Spinal cord (tissue), 10 donors: ENCODE data around the gene FES. TPM values are rescaled to one million over a fixed set of nuclear protein-coding genes. Genes with fewer than 3 reads are reported as not detected.
"Not testable (repeated sequence)": the region's sequence is repeated elsewhere in the genome, so short reads cannot be mapped to it uniquely, and the experiment has no call there.

Experiments used
- DNase-seq, 6 donors: peaks; one replicate each; pipeline versions ENCODE4 v3.0.0 to v3.0.0-alpha.2; 2013 to 2015; ENCODE audit warnings: low spot score in 6 of 6, low read depth in 4 of 6
- H3K27ac ChIP-seq: one replicate; pipeline ENCODE4 v1.5.1; 2013; ENCODE audit warnings: low read depth, low read length, control low read depth
- H3K27me3 ChIP-seq: one replicate; pipeline ENCODE4 v1.6.1; 2013; ENCODE audit warnings: low read length; ENCODE audit not compliant: control insufficient read depth, insufficient read depth
- H3K36me3 ChIP-seq: one replicate; pipeline ENCODE4 v1.6.1; 2013; ENCODE audit warnings: low read length; ENCODE audit not compliant: control insufficient read depth, insufficient read depth
- H3K4me1 ChIP-seq: one replicate; pipeline ENCODE4 v1.6.1; 2013; ENCODE audit warnings: low read length; ENCODE audit not compliant: control insufficient read depth, insufficient read depth
- H3K4me3 ChIP-seq: one replicate; pipeline ENCODE4 v1.5.1; 2013; ENCODE audit warnings: low read depth, low read length, control low read depth
- H3K9me3 ChIP-seq: one replicate; pipeline ENCODE4 v1.6.1; 2013; ENCODE audit warnings: low read length; ENCODE audit not compliant: control insufficient read depth, insufficient read depth
- WGBS: methylation state at CpG from one replicate; pipeline ENCODE4 v1.1.5; 2013; ENCODE audit warnings: missing lambda C conversion rate; ENCODE audit not compliant: insufficient coverage; 5-methylcytosine and 5-hydroxymethylcytosine counted together
- polyA plus RNA-seq, 2 donors: library from polyadenylated mRNA; unstranded; fragments of 120-200 nt; gene quantifications; one replicate each; pipeline ENCODE4 v1.2.1, GENCODE V29; 2013; ENCODE audit not compliant: insufficient read length in 2 of 2
- total RNA-seq, 2 donors: library from RNA; depleted of rRNA in 1 of 2; stranded (reverse); fragments of 120-200 nt in 1 of 2; fragments of >200 nt in 1 of 2; gene quantifications; one replicate each; pipeline versions ENCODE4 v1.2.3 to v1.2.4, GENCODE V29; 2013 to 2014
- donor health status: healthy.

The FES gene
- total and polyA plus RNA-seq, 4 donors: 8.7 to 19.5 (median 12.7) TPM

DNA sequence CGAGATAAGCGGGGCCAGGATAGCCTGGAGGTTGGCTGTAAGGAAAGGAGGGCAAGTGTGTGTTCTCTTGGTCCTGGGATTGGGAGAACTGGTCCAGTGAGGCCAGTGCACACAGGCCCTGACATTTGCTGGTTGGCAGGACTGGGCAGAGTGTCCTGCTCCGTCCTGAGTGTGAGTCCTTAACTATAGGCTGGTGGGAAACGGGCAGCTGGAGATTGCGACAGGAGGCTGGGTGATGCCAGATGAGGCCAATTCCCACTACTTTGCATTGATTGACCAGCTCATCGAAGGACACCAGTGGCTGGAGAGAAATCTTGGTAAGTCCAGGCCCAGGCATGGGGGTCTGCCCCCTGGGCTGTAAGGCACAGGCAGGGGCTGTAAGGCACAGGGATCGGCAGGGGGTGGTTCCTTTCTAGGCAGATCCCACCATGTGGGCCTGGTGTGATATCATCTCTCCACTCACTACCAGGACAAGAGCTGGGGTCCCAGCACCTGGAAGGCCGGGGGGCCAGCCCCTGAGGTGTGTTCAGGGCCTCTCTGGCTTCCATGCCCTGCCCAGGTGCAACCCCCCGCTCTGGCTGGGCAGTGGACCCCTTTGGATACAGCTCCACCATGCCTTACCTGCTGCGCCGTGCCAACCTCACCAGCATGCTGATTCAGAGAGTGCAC lies 22.0 kb downstream of the FES start:
- DNase-seq: no peak
- H3K27me3 ChIP-seq: no peaks in the 10 kb centered on the region
- H3K4me1 ChIP-seq: peaks cover 51% of the 10 kb centered on the region
- H3K4me3 ChIP-seq: no peak overlapping the region
- H3K9me3 ChIP-seq: no peaks in the 10 kb centered on the region
- no peak overlapping the region for H3K27ac ChIP-seq
- H3K36me3 ChIP-seq: peaks cover 66% of the 10 kb centered on the region
- 95% methylated on average over 11 of the region's 11 CpGs for WGBS

DNA sequence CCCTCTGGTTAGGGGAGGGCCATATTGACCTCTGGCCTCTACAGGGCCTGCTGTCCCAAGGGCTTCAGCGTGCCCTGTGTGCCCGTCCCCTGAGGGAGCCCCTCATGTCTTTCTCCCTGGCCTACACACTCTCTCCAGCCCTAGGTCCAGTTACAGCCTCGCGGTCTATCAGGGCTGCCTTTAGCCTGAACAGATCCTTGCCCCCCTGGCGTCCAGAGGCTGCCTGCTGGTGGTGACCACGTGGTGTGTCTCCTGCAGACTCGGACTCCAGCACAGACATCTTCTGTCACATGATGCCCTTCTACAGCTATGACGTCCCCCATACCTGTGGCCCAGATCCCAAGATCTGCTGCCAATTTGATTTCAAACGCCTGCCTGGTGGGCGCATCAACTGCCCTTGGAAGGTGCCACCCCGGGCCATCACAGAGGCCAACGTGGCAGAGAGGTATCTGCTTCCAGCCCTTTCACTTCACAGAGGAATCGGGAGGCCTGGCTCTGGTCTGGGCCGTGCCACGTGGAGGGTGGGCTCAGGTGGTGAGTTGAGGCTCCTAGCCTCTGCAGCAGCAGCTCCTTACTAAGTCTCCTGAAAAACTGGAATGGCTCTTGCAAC lies 22.9 kb downstream of the FES start:
- H3K27me3 ChIP-seq: no peaks in the 10 kb centered on the region
- H3K4me3 ChIP-seq: no peak overlapping the region
- 84% methylated on average over 11 of the region's 15 CpGs for WGBS
- H3K27ac ChIP-seq: peak overlapping the region; percentile 83
- no peaks in the 10 kb centered on the region for H3K9me3 ChIP-seq
- peaks cover 45% of the 10 kb centered on the region for H3K4me1 ChIP-seq
- no peak for DNase-seq
- peaks cover 74% of the 10 kb centered on the region for H3K36me3 ChIP-seq

DNA sequence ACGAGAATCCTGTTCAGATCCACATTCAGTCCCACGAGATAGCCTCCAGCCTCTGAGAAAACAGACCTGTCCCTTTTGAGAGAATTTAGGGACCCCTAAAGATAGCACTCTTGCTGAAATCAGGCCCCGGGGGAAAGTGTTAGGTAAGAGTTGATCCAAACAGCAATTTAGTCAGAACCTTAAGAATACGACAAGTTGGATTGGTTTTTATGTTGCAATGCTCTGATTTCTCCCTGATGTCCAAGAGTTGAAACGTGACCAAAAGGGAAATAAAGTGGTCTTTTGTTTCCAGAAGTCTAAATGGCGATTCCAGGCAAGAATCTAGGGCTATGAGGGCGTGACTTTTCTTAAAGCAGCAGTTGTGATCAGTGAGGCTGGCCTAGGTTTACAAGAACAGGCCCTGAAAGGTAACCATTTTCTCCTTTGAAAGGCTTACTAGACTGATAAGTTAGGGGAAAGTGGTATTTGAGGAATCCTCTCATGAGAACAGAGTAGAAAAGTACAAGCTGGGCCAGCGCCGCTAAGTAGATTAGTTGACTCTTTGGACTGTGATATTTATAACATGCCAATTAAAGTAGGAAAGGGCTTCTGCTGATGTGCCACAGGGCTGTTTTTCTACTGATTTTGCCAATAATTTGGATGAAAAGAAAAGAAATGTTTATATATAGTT lies 23.7 kb downstream of the FES start:
- Histone ChIP-seq H3K4me3 (no peak overlapping the region), H3K9me3 (no peaks in the 10 kb centered on the region), H3K27ac (peak overlapping the region; percentile 83), H3K36me3 (peaks cover 82% of the 10 kb centered on the region), H3K27me3 (no peaks in the 10 kb centered on the region), H3K4me1 (peaks cover 43% of the 10 kb centered on the region)
- no peak for DNase-seq
- WGBS: 84% methylated on average over 9 of the region's 9 CpGs

DNA sequence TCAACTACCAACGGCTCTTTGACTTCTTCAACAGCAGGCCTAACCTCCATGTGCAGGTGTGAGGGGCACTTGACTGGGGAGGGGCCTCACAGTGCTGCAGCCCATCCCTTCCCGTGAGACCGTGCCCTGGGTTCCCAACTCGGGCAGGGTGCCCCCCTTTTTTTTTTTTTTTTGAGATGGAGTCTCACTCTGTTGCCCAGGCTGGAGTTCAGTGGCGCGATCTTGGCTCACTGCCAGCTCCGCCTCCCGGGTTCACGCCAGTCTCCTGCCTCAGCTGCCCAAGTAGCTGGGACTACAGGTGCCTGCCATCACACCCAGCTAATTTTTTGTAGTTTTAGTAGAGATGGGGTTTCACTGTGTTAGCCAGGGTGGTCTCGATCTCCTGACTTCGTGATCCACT lies 25.1 kb downstream of the FES start:
- DNase-seq, H3K4me3 ChIP-seq, H3K27ac ChIP-seq, H3K27me3 ChIP-seq, H3K9me3 ChIP-seq: not testable (repeated sequence)
- Histone ChIP-seq H3K4me1 (peaks cover 31% of the 10 kb centered on the region), H3K36me3 (peaks cover 96% of the 10 kb centered on the region)
- 79% methylated on average over 8 of the region's 11 CpGs for WGBS

DNA sequence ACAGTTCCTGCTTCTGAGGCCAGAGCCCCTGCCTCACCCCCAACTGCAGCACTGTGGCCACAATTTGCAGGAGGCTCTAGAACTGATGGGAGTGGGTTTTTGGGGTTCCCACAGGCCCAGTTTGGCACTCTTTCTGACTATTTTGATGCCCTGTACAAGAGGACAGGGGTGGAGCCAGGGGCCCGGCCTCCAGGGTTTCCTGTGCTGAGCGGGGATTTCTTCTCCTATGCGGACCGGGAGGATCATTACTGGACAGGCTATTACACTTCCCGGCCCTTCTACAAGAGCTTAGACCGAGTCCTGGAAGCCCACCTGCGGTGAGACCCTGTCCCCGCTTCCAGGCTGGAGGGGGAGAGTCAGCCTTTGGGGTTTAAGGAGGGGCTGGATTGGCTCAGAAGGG lies 25.7 kb downstream of the FES start:
- Histone ChIP-seq H3K9me3 (no peaks in the 10 kb centered on the region), H3K4me3 (no peak overlapping the region), H3K27ac (no peak overlapping the region), H3K27me3 (no peaks in the 10 kb centered on the region), H3K36me3 (peaks cover 96% of the 10 kb centered on the region), H3K4me1 (peaks cover 25% of the 10 kb centered on the region)
- no peak for DNase-seq
- WGBS: 90% methylated on average over 8 of the region's 8 CpGs

DNA sequence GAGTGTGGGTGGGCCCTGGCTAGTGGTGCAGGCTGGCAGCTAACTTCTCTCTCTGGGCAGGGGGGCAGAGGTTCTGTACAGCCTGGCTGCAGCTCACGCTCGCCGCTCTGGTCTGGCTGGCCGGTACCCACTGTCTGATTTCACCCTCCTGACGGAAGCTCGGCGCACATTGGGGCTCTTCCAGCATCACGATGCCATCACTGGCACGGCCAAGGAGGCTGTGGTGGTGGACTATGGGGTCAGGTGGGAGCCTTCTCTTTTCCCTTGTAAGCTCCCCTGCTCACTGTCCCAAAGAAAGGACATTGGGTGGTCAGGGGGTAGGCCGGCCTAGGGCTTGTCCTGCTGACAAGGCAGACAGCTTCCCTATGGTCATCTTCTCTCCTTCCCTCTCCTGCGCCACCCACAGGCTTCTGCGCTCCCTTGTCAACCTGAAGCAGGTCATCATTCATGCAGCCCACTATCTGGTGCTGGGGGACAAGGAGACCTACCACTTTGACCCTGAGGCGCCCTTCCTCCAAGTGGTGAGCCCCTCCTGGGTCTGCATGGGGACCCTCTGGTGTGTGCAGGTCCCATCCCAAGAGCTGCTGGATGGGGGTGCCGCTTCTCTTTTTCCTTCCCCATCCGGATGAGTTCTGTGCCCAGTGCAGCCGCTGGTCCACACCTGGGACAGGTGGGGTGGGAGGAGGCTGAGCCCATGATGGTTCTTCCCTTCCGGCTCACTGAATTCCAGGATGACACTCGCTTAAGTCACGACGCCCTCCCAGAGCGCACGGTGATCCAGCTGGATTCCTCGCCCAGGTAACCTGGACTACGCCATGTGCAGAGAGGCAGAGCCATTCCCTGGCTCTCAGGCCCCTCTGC lies 26.4 kb downstream of the FES start:
- peaks cover 96% of the 10 kb centered on the region for H3K36me3 ChIP-seq
- 96% methylated on average over 16 of the region's 24 CpGs for WGBS

DNA sequence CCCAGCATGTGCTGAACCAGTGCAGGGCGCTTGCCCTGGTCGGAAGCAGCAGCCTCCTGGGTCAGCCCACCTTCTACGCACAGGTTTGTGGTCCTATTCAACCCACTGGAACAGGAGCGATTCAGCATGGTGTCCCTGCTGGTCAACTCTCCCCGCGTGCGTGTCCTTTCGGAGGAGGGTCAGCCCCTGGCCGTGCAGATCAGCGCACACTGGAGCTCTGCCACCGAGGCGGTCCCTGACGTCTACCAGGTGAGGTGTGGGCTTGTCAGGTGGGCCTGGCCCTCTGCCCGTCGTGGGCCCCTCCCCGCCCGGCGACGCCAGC lies 27.0 kb downstream of the FES start:
- WGBS: 95% methylated on average over 17 of the region's 19 CpGs
- Histone ChIP-seq H3K27me3 (no peaks in the 10 kb centered on the region), H3K36me3 (peaks cover 96% of the 10 kb centered on the region), H3K4me1 (peaks cover 13% of the 10 kb centered on the region), H3K9me3 (no peaks in the 10 kb centered on the region), H3K27ac (no peak overlapping the region), H3K4me3 (no peak overlapping the region)
- no peak for DNase-seq

More for the DNA sequence above, 26.4 kb downstream of the FES start:
- H3K27me3 ChIP-seq: no peaks in the 10 kb centered on the region
- peaks cover 18% of the 10 kb centered on the region for H3K4me1 ChIP-seq
- no peak overlapping the region for H3K4me3 ChIP-seq
- no peak for DNase-seq
- H3K27ac ChIP-seq: no peak overlapping the region
- H3K9me3 ChIP-seq: no peaks in the 10 kb centered on the region

DNA sequence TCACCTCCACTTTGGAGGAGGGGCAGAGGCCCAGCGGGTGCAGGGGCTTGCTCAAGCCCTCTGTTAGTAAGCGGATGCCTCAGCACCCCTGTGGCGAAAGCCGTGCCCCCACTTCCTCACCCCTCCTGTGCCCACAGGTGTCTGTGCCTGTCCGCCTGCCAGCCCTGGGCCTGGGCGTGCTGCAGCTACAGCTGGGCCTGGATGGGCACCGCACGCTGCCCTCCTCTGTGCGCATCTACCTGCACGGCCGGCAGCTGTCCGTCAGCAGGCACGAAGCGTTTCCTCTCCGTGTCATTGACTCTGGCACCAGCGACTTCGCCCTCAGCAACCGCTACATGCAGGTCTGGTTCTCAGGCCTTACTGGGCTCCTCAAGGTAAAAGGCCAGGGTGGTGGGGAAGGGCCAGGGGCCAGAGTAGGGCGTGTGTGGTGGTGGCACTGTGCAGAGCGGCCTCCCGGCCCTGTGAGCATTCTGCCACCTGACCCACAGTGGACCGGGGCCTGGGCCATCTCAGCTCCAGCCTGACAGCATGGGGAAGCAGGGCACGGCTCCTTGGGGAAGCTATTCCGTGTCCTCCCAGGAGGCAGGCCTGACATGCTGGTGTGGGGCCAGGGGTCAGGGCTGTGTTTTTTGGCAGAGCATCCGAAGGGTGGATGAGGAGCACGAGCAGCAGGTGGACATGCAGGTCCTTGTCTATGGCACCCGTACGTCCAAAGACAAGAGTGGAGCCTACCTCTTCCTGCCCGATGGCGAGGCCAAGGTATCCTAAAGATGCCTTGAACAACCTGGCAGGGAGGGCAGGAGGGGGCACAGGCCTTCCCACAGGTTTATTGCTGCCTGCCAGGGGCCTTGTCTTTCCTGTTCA lies 27.8 kb downstream of the FES start:
- DNase-seq: no peak
- H3K27ac ChIP-seq: no peak overlapping the region
- peaks cover 4% of the 10 kb centered on the region for H3K4me1 ChIP-seq
- WGBS: 95% methylated on average over 30 of the region's 30 CpGs
- H3K4me3 ChIP-seq: no peak overlapping the region
- no peaks in the 10 kb centered on the region for H3K9me3 ChIP-seq
- no peaks in the 10 kb centered on the region for H3K27me3 ChIP-seq
- peaks cover 96% of the 10 kb centered on the region for H3K36me3 ChIP-seq

DNA sequence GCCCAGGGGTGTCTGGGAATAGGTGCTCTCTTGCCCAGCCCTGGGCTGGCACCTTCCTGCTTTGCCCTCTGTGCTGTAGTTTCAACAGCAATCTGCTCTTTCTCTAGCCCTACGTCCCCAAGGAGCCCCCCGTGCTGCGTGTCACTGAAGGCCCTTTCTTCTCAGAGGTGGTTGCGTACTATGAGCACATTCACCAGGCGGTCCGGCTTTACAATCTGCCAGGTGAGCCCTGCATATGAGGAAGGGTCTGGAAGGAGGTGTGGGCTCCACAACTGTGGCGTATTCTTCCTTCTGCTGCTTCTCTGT lies 28.4 kb downstream of the FES start:
- Histone ChIP-seq H3K4me3 (no peak overlapping the region), H3K9me3 (no peaks in the 10 kb centered on the region), H3K4me1 (no peaks in the 10 kb centered on the region), H3K36me3 (peaks cover 96% of the 10 kb centered on the region), H3K27ac (no peak overlapping the region), H3K27me3 (no peaks in the 10 kb centered on the region)
- WGBS: 88% methylated on average over 7 of the region's 7 CpGs
- no peak for DNase-seq
